Measurements from ENCODE around the gene ORC6. TPM values are rescaled to one million over a fixed set of nuclear protein-coding genes. Genes with fewer than 3 reads are reported as not detected.

Gene ORC6
- total RNA-seq, 1 donor from 2014 or later = 7.2 TPM

- no peak for ATAC-seq
These were observed 12.6 kb downstream of the ORC6 start for GRCh38 chr16:46702030-46702429.

- no peak for ATAC-seq
These were observed 17.2 kb downstream of the ORC6 start for GRCh38 chr16:46706642-46707041.

- no peak for ATAC-seq
These were observed 20.1 kb downstream of the ORC6 start for GRCh38 chr16:46709469-46710005.

GRCh38 chr16:46711106-46712058 is 21.9 kb downstream of the ORC6 start:
- ATAC-seq = no peak

GRCh38 chr16:46712911-46713310 is 23.5 kb downstream of the ORC6 start:
- ATAC-seq = no peak

- ATAC-seq = no peak
These were observed 24.2 kb downstream of the ORC6 start for GRCh38 chr16:46713634-46714033.

GRCh38 chr16:46714797-46715591 is 25.5 kb downstream of the ORC6 start:
- no peak for ATAC-seq

- no peak for ATAC-seq
These were observed 26.4 kb downstream of the ORC6 start for GRCh38 chr16:46715769-46716305.

GRCh38 chr16:46717692-46718091 is 28.2 kb downstream of the ORC6 start:
- no peak for ATAC-seq

GRCh38 chr16:46718214-46718613 is 28.8 kb downstream of the ORC6 start:
- ATAC-seq = no peak

- no peak for ATAC-seq
These were observed 30.1 kb downstream of the ORC6 start for GRCh38 chr16:46719528-46719927.

- no peak for ATAC-seq
These were observed 31.2 kb downstream of the ORC6 start for GRCh38 chr16:46720619-46721018.

- ATAC-seq = no peak
These were observed 32.4 kb downstream of the ORC6 start for GRCh38 chr16:46721885-46722284.

- no peak for ATAC-seq
These were observed 37.7 kb downstream of the ORC6 start for GRCh38 chr16:46727184-46727583.

GRCh38 chr16:46727630-46728029 is 38.2 kb downstream of the ORC6 start:
- no peak for ATAC-seq

GRCh38 chr16:46728806-46729205 is 39.3 kb downstream of the ORC6 start:
- ATAC-seq = peak; percentile 53

- no peak for ATAC-seq
These were observed 40.0 kb downstream of the ORC6 start for GRCh38 chr16:46729326-46729995.

GRCh38 chr16:46730126-46730525 is 40.7 kb downstream of the ORC6 start:
- ATAC-seq = no peak

GRCh38 chr16:46730801-46731690 is 41.6 kb downstream of the ORC6 start:
- ATAC-seq = no peak

GRCh38 chr16:46731691-46732555 is 42.5 kb downstream of the ORC6 start:
- no peak for ATAC-seq

Data from esophagus mucosa (tissue), 1 donor.